SJSA1 (cell line): ENCODE results near the gene POR. TPM values are rescaled to one million over a fixed set of nuclear protein-coding genes. Genes with fewer than 3 reads are reported as not detected.
"Not testable (repeated sequence)": the region's sequence is repeated elsewhere in the genome, so short reads cannot be mapped to it uniquely, and the experiment has no call there.

Source experiments
- DNase-seq, 2 experiments: peaks; one replicate each; pipeline ENCODE4 v3.0.0-alpha.2; 2015 to 2020; ENCODE audit warnings: low spot score in 2 of 2, low read depth in 1 of 2
- H3K27ac ChIP-seq: fragments of 250-450 bp; sonication (Bioruptor Pico); 2 replicates; pipeline ENCODE4 v1.5.1; 2020; ENCODE audit warnings: mild to moderate bottlenecking, moderate library complexity
- H3K27me3 ChIP-seq: fragments of 250-450 bp; sonication (Bioruptor Pico); replicated peaks from 2 replicates; pipeline ENCODE4 v1.5.1; 2020; ENCODE audit warnings: mild to moderate bottlenecking, moderate library complexity
- H3K36me3 ChIP-seq: fragments of 250-450 bp; sonication (Bioruptor Pico); 2 replicates; pipeline ENCODE4 v1.5.1; 2020; ENCODE audit warnings: mild to moderate bottlenecking
- H3K4me1 ChIP-seq: fragments of 250-450 bp; sonication (Bioruptor Pico); replicated peaks from 2 replicates; pipeline ENCODE4 v1.6.1; 2021; ENCODE audit warnings: mild to moderate bottlenecking
- H3K4me3 ChIP-seq: fragments of 250-450 bp; sonication (Bioruptor Pico); 2 replicates; pipeline ENCODE4 v1.5.1; 2020; ENCODE audit warnings: mild to moderate bottlenecking
- H3K9me3 ChIP-seq: fragments of 250-450 bp; sonication (Bioruptor Pico); replicated peaks from 2 replicates; pipeline ENCODE4 v1.5.1; 2020; ENCODE audit warnings: mild to moderate bottlenecking
- total RNA-seq: library from RNA; depleted of rRNA; stranded (reverse); fragments of >200 nt; shearing (Covaris generic); gene quantifications from 2 replicates; pipeline ENCODE4 v1.2.3, GENCODE V29; 2014; rRNA removed

The POR gene
- total RNA-seq, 1 experiment from 2014 or later: 115 TPM

DNA sequence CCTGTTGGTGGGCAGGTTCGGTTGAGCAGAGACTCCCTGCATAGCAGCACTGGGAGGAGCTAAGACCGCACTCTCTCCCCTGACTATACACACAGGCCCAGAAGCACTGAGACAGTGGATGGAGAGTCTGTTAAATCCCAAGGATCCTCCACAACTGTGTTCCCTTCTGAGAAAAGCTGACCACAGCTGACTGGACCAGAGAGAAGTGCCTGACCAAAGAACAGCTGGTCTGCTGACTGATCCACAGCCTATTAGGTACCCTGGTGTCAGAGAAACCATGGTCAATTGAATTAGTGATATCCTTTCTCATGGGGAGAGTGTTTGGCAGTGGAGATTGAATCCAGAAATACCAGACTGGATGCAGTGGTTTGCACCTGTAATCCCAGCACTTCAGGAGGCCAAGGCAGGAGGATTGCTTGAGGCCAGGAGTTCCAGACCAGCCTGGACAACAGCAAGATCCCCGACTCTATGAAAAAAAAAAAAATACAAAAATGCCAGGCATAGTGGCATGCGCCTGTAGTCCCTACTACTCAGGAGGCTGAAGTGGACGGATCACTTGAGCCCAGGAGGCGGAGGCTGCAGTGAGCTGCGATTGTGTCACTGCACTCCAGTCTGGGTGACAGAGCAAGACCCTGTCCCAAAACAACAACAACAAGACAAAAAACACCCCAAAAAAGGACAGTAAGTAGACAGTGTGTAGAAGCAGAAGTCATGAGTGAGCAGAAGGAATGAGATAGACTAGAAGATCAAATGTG lies 107.2 kb downstream of the POR start:
- H3K27me3 ChIP-seq: no peaks in the 10 kb centered on the region
- no peaks in the 10 kb centered on the region for H3K9me3 ChIP-seq
- H3K4me3 ChIP-seq: no peak overlapping the region
- DNase-seq: no peak
- H3K4me1 ChIP-seq: no peaks in the 10 kb centered on the region
- peaks cover 37% of the 10 kb centered on the region for H3K36me3 ChIP-seq
- no peak overlapping the region for H3K27ac ChIP-seq

DNA sequence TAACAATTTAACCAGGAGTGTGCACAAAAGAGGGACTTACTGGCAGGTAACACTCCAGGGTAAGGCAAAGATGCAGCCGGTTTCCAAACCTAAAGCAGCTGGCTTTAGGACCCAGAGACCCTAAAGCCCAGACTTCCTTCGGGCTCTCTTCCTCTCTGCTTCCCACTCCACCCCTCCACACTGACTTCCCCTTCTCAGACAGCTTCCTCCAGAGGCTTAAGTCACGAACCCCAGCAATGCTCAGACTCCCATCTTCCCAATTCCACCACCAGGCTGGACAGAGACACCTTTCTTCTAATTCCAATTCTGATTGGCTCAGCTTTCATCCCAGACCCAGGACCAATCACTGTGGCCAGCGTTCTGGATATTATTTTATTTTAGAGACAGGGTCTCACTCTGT lies 108.0 kb downstream of the POR start:
- Histone ChIP-seq H3K4me1 (no peaks in the 10 kb centered on the region), H3K36me3 (peaks cover 37% of the 10 kb centered on the region), H3K4me3 (no peak overlapping the region)

DNA sequence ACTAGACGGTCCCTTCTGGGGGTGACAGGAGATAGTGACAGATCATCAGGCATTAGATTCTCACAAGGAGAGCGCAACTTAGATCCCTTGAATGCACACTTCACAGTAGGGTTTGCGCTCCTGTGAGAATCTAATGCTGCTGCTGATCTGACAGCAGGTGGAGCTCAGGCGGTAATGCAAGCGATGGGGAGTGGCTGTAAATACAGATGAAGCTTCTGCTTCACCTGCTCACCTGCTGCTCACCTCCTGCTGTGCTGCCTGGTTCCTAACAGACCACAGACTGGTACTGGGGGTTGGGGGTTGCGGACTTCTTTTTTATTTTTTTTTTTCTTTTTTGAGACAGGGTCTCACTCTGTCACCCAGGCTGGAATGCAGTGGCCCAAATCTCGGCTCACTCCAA lies 114.7 kb downstream of the POR start:
- not testable (repeated sequence) for H3K9me3 ChIP-seq, H3K4me3 ChIP-seq, H3K27me3 ChIP-seq, H3K27ac ChIP-seq, DNase-seq, H3K4me1 ChIP-seq
- peaks cover 15% of the 10 kb centered on the region for H3K36me3 ChIP-seq

More for the DNA sequence above, 108.0 kb downstream of the POR start:
- DNase-seq: no peak
- Histone ChIP-seq H3K27ac (no peak overlapping the region), H3K27me3 (no peaks in the 10 kb centered on the region), H3K9me3 (no peaks in the 10 kb centered on the region)

DNA sequence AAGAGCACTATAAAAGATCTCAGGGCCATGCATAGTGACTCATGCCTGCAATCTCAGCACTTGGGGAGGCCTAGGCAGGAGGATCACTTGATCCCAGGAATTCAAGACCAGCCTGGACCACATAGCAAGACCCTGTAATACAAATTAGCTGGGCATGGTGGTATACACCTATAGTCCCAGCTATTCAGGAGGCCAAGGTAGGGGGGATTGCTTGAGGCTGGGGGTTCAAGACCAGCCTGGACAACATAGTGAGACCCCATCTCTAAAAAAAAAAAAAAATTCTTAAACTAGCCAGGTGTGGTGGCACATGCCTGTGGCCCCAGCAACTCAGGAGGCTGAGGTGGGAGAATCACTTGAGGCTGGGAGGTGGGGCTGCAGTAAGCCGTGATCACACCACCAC lies 117.0 kb downstream of the POR start:
- DNase-seq: no peak
- no peaks in the 10 kb centered on the region for H3K27me3 ChIP-seq
- H3K4me3 ChIP-seq: no peak overlapping the region
- H3K4me1 ChIP-seq: no peaks in the 10 kb centered on the region
- no peak overlapping the region for H3K27ac ChIP-seq
- peaks cover 11% of the 10 kb centered on the region for H3K36me3 ChIP-seq
- H3K9me3 ChIP-seq: no peaks in the 10 kb centered on the region

Other genes starting within 250 kb of the POR start
- gene HIP1, start 176.2 kb upstream of the POR start, total RNA-seq: 24.7 and 25.8 TPM in 2 replicates
- 15.1 and 30.1 TPM in 2 replicates for gene CCL26, start 142.9 kb upstream of the POR start, total RNA-seq
- 0.45 TPM in 1 of 2 replicates, not detected in the other for gene CCL24, start 101.3 kb upstream of the POR start, total RNA-seq
- gene RHBDD2, start 36.1 kb upstream of the POR start, total RNA-seq: 39.5 and 46.2 TPM in 2 replicates
- 13.5 and 17.2 TPM in 2 replicates for gene TMEM120A, start 79.4 kb downstream of the POR start, total RNA-seq
- 78.4 and 123 TPM in 2 replicates for gene STYXL1, start 132.8 kb downstream of the POR start, total RNA-seq
- gene MDH2, start 133.0 kb downstream of the POR start, total RNA-seq: 69.9 and 72.2 TPM in 2 replicates